GM18517 (cell line): Measurements from ENCODE around the gene RPL32.

ENCODE experiments used
- ATAC-seq: cut with Tn5 transposase; IDR thresholded peaks from one replicate; pipeline ENCODE4 v1.9.1; 2021; ENCODE audit warnings: mild to moderate bottlenecking, moderate library complexity; ENCODE audit not compliant: unreplicated experiment

RPL32 gene

GRCh38 chr3:12833222-12834161 lies 7.9 kb downstream of the RPL32 start:
- ATAC-seq: no peak

- ATAC-seq: no peak
Observed at GRCh38 chr3:12832350-12833221, 8.8 kb downstream of the RPL32 start.

GRCh38 chr3:12831301-12831866 lies 10.0 kb downstream of the RPL32 start:
- no peak for ATAC-seq

- no peak for ATAC-seq
Observed at GRCh38 chr3:12830785-12831156, 10.6 kb downstream of the RPL32 start.

GRCh38 chr3:12829886-12830784 lies 11.2 kb downstream of the RPL32 start:
- no peak for ATAC-seq

GRCh38 chr3:12829404-12829803 lies 12.0 kb downstream of the RPL32 start:
- no peak for ATAC-seq

- no peak for ATAC-seq
Observed at GRCh38 chr3:12828751-12829150, 12.6 kb downstream of the RPL32 start.

GRCh38 chr3:12825156-12825555 lies 16.2 kb downstream of the RPL32 start:
- ATAC-seq: no peak

- no peak for ATAC-seq
Observed at GRCh38 chr3:12824299-12824698, 17.1 kb downstream of the RPL32 start.

GRCh38 chr3:12822725-12823373 lies 18.5 kb downstream of the RPL32 start:
- ATAC-seq: no peak

GRCh38 chr3:12818773-12819172 lies 22.6 kb downstream of the RPL32 start:
- no peak for ATAC-seq

- ATAC-seq: no peak
Observed at GRCh38 chr3:12818273-12818672, 23.1 kb downstream of the RPL32 start.

GRCh38 chr3:12817343-12817710 lies 24.0 kb downstream of the RPL32 start:
- ATAC-seq: no peak

- ATAC-seq: no peak
Observed at GRCh38 chr3:12816521-12817342, 24.6 kb downstream of the RPL32 start.

GRCh38 chr3:12815719-12816118 lies 25.6 kb downstream of the RPL32 start:
- ATAC-seq: no peak

- ATAC-seq: no peak
Observed at GRCh38 chr3:12815078-12815477, 26.3 kb downstream of the RPL32 start.

- no peak for ATAC-seq
Observed at GRCh38 chr3:12813967-12814366, 27.4 kb downstream of the RPL32 start.

GRCh38 chr3:12812812-12813211 lies 28.6 kb downstream of the RPL32 start:
- no peak for ATAC-seq

- no peak for ATAC-seq
Observed at GRCh38 chr3:12810961-12811360, 30.4 kb downstream of the RPL32 start.
